Breast epithelium (tissue), 3 donors: ENCODE data around the gene MBP.

Experiments used
- CTCF ChIP-seq, 3 donors: fragments of 450-650 bp; IDR thresholded peaks; one replicate each; pipeline ENCODE4 v1.5.1; 2016 to 2017; ENCODE audit warnings: antibody characterized with exemption in 3 of 3, mild to moderate bottlenecking in 3 of 3, moderate library complexity in 3 of 3
- POLR2A ChIP-seq: fragments of 450-650 bp; IDR thresholded peaks from one replicate; pipeline ENCODE4 v1.6.1; 2016; ENCODE audit warnings: antibody characterized with exemption, mild to moderate bottlenecking, moderate library complexity

- no peak for TF ChIP-seq POLR2A
- TF ChIP-seq CTCF (IDR thresholded peaks at IDR 0.05), result no peak
Observed at GRCh38 chr18:77145364-77145901, 12.8 kb upstream of the MBP start.
